Body of pancreas (tissue), 4 donors: ENCODE measurements around the gene PSD2.
A peak's percentile ranks its signal among the peaks of the same experiment; 100 is the strongest.

Source experiments
- CTCF ChIP-seq, 7 experiments: fragments of 450-650 bp in 4 of 7; fragments of 200-600 bp in 3 of 7; sonication (generic) in 3 of 7; IDR thresholded peaks; one replicate each; pipeline ENCODE4 v1.5.1; 2016 to 2019; ENCODE audit warnings: antibody characterized with exemption in 7 of 7
- POLR2A ChIP-seq, 3 donors: fragments of 450-650 bp; IDR thresholded peaks; one replicate each; pipeline ENCODE4 v1.6.1; 2016; ENCODE audit warnings: antibody characterized with exemption in 3 of 3, mild to moderate bottlenecking in 2 of 3

- no peak for TF ChIP-seq CTCF (IDR thresholded peaks at IDR 0.05)
- peak in 1 of 3 donors; percentile 18 for TF ChIP-seq POLR2A (IDR thresholded peaks at IDR 0.05)
These were observed 50.5 kb downstream of the PSD2 start for GRCh38 chr5:139845846-139846681.
